GM23338 (cell line): Measurements from ENCODE around the gene TMEM88. TPM values are rescaled to one million over a fixed set of nuclear protein-coding genes. Genes with fewer than 3 reads are reported as not detected.
A peak's percentile ranks its signal among the peaks of the same experiment; 100 is the strongest.

Source experiments
- ATAC-seq: fragments of 200-7000 bp; cut with Tn5 transposase; 3 replicates; pipeline ENCODE4 v1.9.1; 2020
- DNase-seq: peaks from one replicate; pipeline ENCODE4 v3.0.0-alpha.2; 2015; ENCODE audit warnings: low spot score
- H2AFZ ChIP-seq: fragments of 200-600 bp; sonication (generic); 2 replicates; pipeline ENCODE4 v1.8.0; 2016; ENCODE audit warnings: antibody characterized with exemption, mild to moderate bottlenecking, moderate library complexity
- H3F3A ChIP-seq: fragments of 200-600 bp; sonication (generic); replicated peaks from 2 replicates; pipeline ENCODE4 v1.8.0; 2017; ENCODE audit warnings: antibody characterized with exemption, mixed run types, low read depth
- H3K27ac ChIP-seq: fragments of 200-600 bp; sonication (generic); 2 replicates; pipeline ENCODE4 v1.6.1; 2016; ENCODE audit warnings: low read depth
- H3K27me3 ChIP-seq: fragments of 200-600 bp; sonication (generic); 2 replicates; pipeline ENCODE4 v1.8.0; 2016; ENCODE audit warnings: mild to moderate bottlenecking, mixed run types, moderate library complexity; ENCODE audit not compliant: insufficient read depth
- H3K36me3 ChIP-seq: fragments of 200-600 bp; sonication (generic); 2 replicates; pipeline ENCODE4 v1.8.0; 2016; ENCODE audit warnings: mild to moderate bottlenecking; ENCODE audit not compliant: insufficient read depth
- H3K4me1 ChIP-seq: fragments of 200-600 bp; sonication (generic); 2 replicates; pipeline ENCODE4 v1.8.0; 2016; ENCODE audit warnings: mild to moderate bottlenecking, moderate library complexity; ENCODE audit not compliant: insufficient read depth
- H3K4me2 ChIP-seq: fragments of 200-600 bp; sonication (generic); 2 replicates; pipeline ENCODE4 v1.7.1; 2017; ENCODE audit warnings: mixed run types
- H3K4me3 ChIP-seq: fragments of 200-600 bp; sonication (generic); 2 replicates; pipeline ENCODE4 v1.6.1; 2016; ENCODE audit warnings: mixed run types
- H3K79me2 ChIP-seq: fragments of 200-600 bp; sonication (generic); replicated peaks from 2 replicates; pipeline ENCODE4 v1.8.0; 2017; ENCODE audit warnings: mild to moderate bottlenecking; ENCODE audit not compliant: insufficient read depth
- H3K9me2 ChIP-seq: fragments of 200-600 bp; sonication (generic); 2 replicates; pipeline ENCODE4 v1.8.0; 2017; ENCODE audit not compliant: insufficient read depth
- H4K20me1 ChIP-seq: fragments of 200-600 bp; sonication (generic); replicated peaks from 2 replicates; pipeline ENCODE4 v1.8.0; 2017; ENCODE audit warnings: mild to moderate bottlenecking; ENCODE audit not compliant: insufficient read depth
- H3K27ac Mint-ChIP-seq: 2 replicates; pipeline ENCODE4 v1.8.0; 2020; ENCODE audit warnings: inconsistent platforms, mild to moderate bottlenecking, moderate library complexity, mixed read lengths
- H3K27me3 Mint-ChIP-seq: 3 replicates; pipeline ENCODE4 v1.8.0; 2022; ENCODE audit warnings: low read depth, mild to moderate bottlenecking, moderate library complexity, mixed read lengths, inconsistent platforms; ENCODE audit not compliant: insufficient read depth, poor library complexity
- H3K36me3 Mint-ChIP-seq: 3 replicates; pipeline ENCODE4 v1.8.0; 2021; ENCODE audit warnings: low read depth, mild to moderate bottlenecking, inconsistent platforms, moderate library complexity, mixed read lengths
- H3K4me1 Mint-ChIP-seq: 3 replicates; pipeline ENCODE4 v1.8.0; 2020; ENCODE audit warnings: mild to moderate bottlenecking, inconsistent platforms, mixed read lengths
- H3K4me3 Mint-ChIP-seq: 3 replicates; pipeline ENCODE4 v1.8.0; 2021; ENCODE audit warnings: moderate library complexity, mild to moderate bottlenecking, inconsistent platforms, mixed read lengths
- H3K9me3 Mint-ChIP-seq: 3 replicates; pipeline ENCODE4 v1.8.0; 2020; ENCODE audit warnings: moderate library complexity, mild to moderate bottlenecking, inconsistent platforms, mixed read lengths
- CREB1 ChIP-seq: fragments of 250-450 bp; sonication (Bioruptor Pico); IDR thresholded peaks from 2 replicates; pipeline ENCODE4 v1.5.0; 2020; ENCODE audit warnings: low read depth, mild to moderate bottlenecking, moderate library complexity
- EZH2 ChIP-seq: fragments of 200-600 bp; sonication (generic); IDR thresholded peaks from one replicate; pipeline ENCODE4 v1.8.0; 2017; ENCODE audit warnings: antibody characterized with exemption, mild to moderate bottlenecking, low read depth; ENCODE audit not compliant: unreplicated experiment
- EZH2phosphoT487 ChIP-seq: fragments of 200-600 bp; sonication (generic); IDR thresholded peaks from one replicate; pipeline ENCODE4 v1.8.1; 2018; ENCODE audit warnings: antibody characterized with exemption; ENCODE audit not compliant: unreplicated experiment
- POLR2AphosphoS5 ChIP-seq: IDR thresholded peaks from 2 replicates; pipeline ENCODE4 v1.6.1; 2016; ENCODE audit warnings: antibody characterized with exemption, low read depth
- STAT1 ChIP-seq: IDR thresholded peaks from one replicate; pipeline ENCODE4 v1.6.1; 2016; ENCODE audit warnings: antibody characterized with exemption; ENCODE audit not compliant: unreplicated experiment
- ZNF331 ChIP-seq: fragments of 250-450 bp; sonication (Bioruptor Pico); IDR thresholded peaks from 2 replicates; pipeline ENCODE4 v1.5.0; 2020; ENCODE audit warnings: low read depth, mild to moderate bottlenecking, moderate library complexity
- polyA plus RNA-seq: library from polyadenylated mRNA; unstranded; fragments of >200 nt; fragmentation: Nextera tagmentation; extraction: Ambion mirVana; gene quantifications from 2 replicates; pipeline ENCODE4 v1.2.1, GENCODE V29; 2016
- total RNA-seq: library from RNA; depleted of rRNA; stranded (reverse); fragments of >200 nt; shearing (Covaris generic); gene quantifications from 2 replicates; pipeline ENCODE4 v1.2.3, GENCODE V29; 2014
- TF ChIP-seq, protein P1 (sequence below): IDR thresholded peaks from 2 replicates; pipeline ENCODE4 v1.6.1; 2016; ENCODE audit warnings: antibody characterized with exemption
- TF ChIP-seq, protein P2 (sequence below): IDR thresholded peaks from one replicate; pipeline ENCODE4 v1.6.1; 2018; ENCODE audit warnings: antibody characterized with exemption; ENCODE audit not compliant: unreplicated experiment
- TF ChIP-seq, protein P3 (sequence below), 2 experiments: fragments of 200-600 bp in 1 of 2; sonication (generic) in 1 of 2; conservative IDR thresholded peaks; 2 replicates each; pipeline versions ENCODE4 v1.5.1 to v1.6.1; 2016 to 2017; ENCODE audit warnings: antibody characterized with exemption in 2 of 2, low read depth in 2 of 2, mild to moderate bottlenecking in 2 of 2, moderate library complexity in 1 of 2

Gene TMEM88
- total and polyA plus RNA-seq, 2 experiments from 2014 or later, result 0.58 to 0.97 TPM

DNA sequence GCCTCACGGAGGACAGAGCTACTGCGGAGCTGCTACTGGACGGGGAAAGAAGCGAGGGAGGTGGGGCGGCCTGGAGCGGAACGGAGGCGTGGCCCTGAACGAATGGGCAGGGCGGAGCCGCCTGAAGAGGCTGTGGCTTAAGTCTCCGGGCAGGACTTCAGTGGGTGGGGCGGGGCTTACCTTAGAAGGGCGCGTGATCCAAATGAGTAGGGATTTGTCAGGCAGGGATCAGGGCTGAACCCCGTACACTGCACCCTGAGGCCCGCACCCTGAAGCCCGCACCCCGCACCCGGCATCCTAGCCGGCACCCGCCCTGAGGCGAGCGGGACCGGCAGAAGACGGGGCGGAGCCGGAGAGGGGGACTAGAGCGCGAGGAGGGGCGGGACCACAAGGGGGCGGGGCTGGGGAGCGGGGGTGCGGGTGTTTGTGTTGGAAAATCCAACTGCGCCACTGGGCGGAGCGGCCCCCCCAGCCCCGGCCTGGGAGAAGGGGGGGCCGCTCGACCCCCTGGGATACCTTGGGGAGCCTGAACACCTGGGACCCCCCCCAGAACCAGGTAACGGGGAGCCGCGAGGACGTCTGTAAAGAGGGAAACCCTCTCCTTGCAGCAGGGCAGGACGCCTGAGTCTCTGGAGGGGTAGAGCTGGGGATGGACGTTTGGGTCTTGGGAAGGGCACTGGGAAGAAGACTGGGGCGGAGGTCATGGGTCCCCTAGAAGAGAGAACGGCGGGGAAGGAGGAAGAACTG is 20.9 kb upstream of the TMEM88 start, which contains the start of gene KDM6B:
KDM6B (plus strand) TSS at position 423 of the 747 bp plus-strand sequence. CDS start 11,338 bp downstream, outside the sequence.
- H3F3A ChIP-seq, result peaks cover 19% of the 10 kb centered on the region; the same call in 1 of the 2 replicates
- DNase-seq (peak; percentile 97), ATAC-seq (peak; percentile 52)
- peaks cover 20% of the 10 kb centered on the region for H3K4me1 ChIP-seq
- TF ChIP-seq, protein P1, sequence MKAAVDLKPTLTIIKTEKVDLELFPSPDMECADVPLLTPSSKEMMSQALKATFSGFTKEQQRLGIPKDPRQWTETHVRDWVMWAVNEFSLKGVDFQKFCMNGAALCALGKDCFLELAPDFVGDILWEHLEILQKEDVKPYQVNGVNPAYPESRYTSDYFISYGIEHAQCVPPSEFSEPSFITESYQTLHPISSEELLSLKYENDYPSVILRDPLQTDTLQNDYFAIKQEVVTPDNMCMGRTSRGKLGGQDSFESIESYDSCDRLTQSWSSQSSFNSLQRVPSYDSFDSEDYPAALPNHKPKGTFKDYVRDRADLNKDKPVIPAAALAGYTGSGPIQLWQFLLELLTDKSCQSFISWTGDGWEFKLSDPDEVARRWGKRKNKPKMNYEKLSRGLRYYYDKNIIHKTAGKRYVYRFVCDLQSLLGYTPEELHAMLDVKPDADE, result no peak
- TF ChIP-seq, protein P2, sequence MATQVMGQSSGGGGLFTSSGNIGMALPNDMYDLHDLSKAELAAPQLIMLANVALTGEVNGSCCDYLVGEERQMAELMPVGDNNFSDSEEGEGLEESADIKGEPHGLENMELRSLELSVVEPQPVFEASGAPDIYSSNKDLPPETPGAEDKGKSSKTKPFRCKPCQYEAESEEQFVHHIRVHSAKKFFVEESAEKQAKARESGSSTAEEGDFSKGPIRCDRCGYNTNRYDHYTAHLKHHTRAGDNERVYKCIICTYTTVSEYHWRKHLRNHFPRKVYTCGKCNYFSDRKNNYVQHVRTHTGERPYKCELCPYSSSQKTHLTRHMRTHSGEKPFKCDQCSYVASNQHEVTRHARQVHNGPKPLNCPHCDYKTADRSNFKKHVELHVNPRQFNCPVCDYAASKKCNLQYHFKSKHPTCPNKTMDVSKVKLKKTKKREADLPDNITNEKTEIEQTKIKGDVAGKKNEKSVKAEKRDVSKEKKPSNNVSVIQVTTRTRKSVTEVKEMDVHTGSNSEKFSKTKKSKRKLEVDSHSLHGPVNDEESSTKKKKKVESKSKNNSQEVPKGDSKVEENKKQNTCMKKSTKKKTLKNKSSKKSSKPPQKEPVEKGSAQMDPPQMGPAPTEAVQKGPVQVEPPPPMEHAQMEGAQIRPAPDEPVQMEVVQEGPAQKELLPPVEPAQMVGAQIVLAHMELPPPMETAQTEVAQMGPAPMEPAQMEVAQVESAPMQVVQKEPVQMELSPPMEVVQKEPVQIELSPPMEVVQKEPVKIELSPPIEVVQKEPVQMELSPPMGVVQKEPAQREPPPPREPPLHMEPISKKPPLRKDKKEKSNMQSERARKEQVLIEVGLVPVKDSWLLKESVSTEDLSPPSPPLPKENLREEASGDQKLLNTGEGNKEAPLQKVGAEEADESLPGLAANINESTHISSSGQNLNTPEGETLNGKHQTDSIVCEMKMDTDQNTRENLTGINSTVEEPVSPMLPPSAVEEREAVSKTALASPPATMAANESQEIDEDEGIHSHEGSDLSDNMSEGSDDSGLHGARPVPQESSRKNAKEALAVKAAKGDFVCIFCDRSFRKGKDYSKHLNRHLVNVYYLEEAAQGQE, result no peak
- no peak for TF ChIP-seq EZH2phosphoT487
- no peak for TF ChIP-seq POLR2AphosphoS5
- TF ChIP-seq STAT1, result no peak
- no peak for TF ChIP-seq EZH2
- TF ChIP-seq ZNF331, result no peak
- TF ChIP-seq, protein P3, sequence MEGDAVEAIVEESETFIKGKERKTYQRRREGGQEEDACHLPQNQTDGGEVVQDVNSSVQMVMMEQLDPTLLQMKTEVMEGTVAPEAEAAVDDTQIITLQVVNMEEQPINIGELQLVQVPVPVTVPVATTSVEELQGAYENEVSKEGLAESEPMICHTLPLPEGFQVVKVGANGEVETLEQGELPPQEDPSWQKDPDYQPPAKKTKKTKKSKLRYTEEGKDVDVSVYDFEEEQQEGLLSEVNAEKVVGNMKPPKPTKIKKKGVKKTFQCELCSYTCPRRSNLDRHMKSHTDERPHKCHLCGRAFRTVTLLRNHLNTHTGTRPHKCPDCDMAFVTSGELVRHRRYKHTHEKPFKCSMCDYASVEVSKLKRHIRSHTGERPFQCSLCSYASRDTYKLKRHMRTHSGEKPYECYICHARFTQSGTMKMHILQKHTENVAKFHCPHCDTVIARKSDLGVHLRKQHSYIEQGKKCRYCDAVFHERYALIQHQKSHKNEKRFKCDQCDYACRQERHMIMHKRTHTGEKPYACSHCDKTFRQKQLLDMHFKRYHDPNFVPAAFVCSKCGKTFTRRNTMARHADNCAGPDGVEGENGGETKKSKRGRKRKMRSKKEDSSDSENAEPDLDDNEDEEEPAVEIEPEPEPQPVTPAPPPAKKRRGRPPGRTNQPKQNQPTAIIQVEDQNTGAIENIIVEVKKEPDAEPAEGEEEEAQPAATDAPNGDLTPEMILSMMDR (conservative IDR thresholded peaks at IDR 0.05; ENCODE audit: low read depth in 2 of 2), result no peak
- TF ChIP-seq CREB1 (CRISPR knock-in tag), result no peak
- peak within 1 kb of the TSS; percentile 94 for H3K27ac Mint-ChIP-seq
- H3K9me3 Mint-ChIP-seq, result no peaks in the 10 kb centered on the region; the same call in 2 of the 3 replicates
- no peak within 1 kb of the TSS for H3K27ac ChIP-seq
- H3K27me3 ChIP-seq, result peaks cover 69% of the 10 kb centered on the region
- no peaks in the 10 kb centered on the region for H3K36me3 ChIP-seq
- H3K27me3 Mint-ChIP-seq, result peaks cover 52% of the 10 kb centered on the region
- H3K36me3 Mint-ChIP-seq, result no peaks in the 10 kb centered on the region
- H3K9me2 ChIP-seq, result no peaks in the 10 kb centered on the region
- H3K4me3 ChIP-seq, result peak within 1 kb of the TSS; percentile 95
- peaks cover 22% of the 10 kb centered on the region for H3K4me1 Mint-ChIP-seq
- peak within 1 kb of the TSS; percentile 93 for H3K4me3 Mint-ChIP-seq
- no peaks in the 10 kb centered on the region for H3K79me2 ChIP-seq
- peak within 1 kb of the TSS; percentile 93 for H2AFZ ChIP-seq
- H3K4me2 ChIP-seq, result peak within 1 kb of the TSS; percentile 100
- no peaks in the 10 kb centered on the region; the same call in 1 of the 2 replicates for H4K20me1 ChIP-seq
